Stimulated activated CD4-positive, alpha-beta T cell treated with anti-CD3 and anti-CD28 coated beads, Interleukin-1b, Interleukin-23, amount 100 ng/mL, for 24 hours (primary cell): ENCODE measurements around the gene DNAJC7.
"Not testable (repeated sequence)": the region's sequence is repeated elsewhere in the genome, so short reads cannot be mapped to it uniquely, and the experiment has no call there.

Experiments
- DNase-seq, 4 experiments: peaks; one replicate each; pipeline ENCODE4 v3.0.0-alpha.2; 2020; ENCODE audit warnings: low read depth in 4 of 4, low spot score in 1 of 4

DNAJC7 gene

DNA sequence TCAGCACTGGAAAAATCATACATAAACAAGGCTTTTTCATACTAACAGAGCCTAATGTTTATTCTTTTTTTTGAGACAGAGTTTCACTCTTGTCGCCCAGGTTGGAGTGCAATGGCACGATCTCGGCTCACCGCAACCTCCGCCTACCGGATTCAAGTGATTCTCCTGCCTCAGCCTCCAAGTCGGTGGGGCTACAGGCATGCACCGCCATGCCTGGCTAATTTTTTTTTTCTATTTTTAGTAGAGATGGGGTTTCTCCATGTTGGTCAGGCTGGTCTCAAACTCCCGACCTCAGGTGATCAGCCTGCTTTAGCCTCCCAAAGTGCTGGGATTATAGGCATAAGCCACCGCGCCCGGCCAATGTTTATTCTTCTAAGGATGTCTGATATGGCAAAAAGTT is 3.5 kb downstream of the DNAJC7 start:
- not testable (repeated sequence) for DNase-seq

GRCh38 chr17:42012363-42012762 is 4.9 kb downstream of the DNAJC7 start:
- DNase-seq: not testable (repeated sequence)

DNA sequence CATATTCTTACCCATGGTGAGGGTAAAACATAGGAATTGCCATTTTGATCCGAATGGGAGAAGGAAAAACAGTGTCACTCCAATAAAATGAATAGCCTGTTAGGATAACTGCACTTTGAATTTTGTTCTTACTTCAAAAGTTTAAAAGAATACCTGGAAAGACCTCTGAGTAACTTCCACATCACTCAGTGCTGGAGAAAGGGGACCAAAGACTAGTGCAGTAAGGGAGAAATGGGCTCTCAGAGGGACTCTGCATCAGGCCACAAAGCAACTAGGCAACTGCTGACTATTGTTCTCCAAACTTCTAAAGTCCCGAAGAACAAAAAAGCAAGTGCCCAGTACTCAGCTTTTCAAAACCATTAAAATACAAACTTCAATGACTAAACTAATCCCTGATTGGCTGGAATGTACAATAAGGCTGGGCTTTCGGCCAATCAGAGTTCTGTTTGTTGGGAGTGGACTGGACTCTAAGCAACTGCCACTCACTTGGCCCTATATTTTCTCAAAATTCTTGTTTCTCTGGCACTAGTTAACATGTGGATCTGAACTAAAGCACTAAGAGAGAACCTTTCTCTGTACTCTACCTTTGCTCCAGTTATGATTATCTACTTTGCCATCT is 6.2 kb downstream of the DNAJC7 start:
- no peak for DNase-seq

GRCh38 chr17:42010266-42010680 is 7.0 kb downstream of the DNAJC7 start:
- DNase-seq: not testable (repeated sequence)

DNA sequence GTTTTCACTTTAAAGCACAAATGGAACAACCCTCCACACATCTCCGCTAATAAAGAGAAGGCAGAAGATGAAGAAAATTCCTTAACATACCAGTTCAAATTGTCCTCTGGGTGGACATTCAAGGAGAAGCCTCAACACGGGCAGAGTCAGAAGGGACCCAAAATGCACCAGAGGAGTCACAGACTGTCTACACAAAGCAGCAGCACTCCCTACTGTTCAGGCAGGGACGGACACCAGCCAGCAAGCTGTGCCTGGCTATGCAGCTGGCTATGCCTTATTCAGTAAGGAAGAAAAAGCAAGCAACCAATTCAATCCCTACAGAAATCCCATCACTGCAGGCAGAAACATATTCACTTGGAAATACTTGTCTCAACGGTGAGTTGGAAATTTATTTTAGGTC is 8.1 kb downstream of the DNAJC7 start:
- DNase-seq: no peak

DNA sequence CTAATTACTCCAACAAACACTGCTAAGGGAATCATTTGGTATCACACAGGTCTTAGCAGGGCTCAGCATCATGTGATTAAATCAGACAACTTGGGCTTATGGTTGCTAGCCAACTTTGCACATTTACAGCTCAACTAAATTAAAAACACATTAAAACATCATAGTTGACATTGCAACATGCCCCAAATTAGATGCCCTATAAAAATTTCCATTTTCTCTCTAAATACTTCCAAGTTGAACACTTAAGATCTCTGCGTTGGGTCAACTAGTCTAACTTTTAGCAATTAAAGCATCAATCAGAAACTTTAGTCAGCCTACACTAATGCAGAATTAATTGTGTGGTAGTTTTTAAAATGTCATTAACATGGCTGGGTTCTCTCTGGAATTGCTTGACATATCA is 12.1 kb downstream of the DNAJC7 start:
- DNase-seq: no peak

DNA sequence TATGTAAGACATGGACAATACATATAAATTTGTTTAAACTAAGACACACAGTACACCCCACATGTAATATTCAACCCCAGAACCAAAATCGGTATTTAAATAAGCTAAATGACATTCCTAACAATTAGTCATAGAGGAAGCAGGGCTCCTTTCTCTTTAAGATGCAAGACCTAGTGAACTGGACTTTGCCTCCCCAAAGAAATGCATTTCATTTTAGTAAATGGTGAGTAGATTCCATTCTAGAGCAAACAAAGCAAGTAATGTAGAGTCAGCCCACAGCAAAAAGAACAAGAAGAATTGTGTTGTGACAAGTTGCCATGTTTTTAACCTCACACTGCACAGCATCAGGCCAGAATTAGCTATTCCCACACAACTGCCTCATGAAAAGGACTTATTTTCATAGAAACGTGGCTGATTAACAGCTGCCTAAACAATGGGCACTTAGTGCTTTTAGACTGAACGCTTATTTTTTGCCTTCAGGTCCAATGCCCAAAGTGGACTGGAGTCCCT is 14.4 kb downstream of the DNAJC7 start:
- no peak for DNase-seq

DNA sequence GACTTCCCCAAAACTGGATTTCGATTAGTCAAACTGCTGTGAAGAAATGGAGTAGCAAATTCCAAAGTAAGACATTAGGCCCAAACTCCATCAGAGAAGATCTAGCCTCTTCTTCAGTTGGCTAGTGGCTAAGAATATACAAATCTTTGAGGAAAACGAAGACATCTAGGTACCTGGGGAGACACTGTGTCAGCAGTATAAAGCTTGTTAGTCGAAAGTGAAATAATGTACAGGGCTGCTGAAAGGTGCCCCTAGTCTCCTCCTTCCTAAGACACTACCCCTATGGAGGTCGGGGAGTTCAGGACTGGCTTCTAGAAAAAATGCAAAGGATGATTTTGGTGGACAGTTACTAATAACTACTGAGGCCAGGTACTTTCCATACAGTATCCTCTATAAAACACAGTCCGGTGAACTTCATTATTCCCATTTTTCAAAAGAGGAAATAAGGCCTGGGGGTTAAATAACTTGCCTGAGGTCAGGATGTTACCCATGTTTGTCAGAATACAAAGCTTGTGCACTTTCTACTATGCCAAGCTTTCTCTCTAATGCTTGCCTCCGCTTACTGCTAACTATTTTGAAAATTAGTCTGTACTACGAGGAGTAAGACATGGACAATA is 15.0 kb downstream of the DNAJC7 start:
- no peak for DNase-seq

- DNase-seq: no peak
Measured at GRCh38 chr17:42001729-42002128, 15.5 kb downstream of the DNAJC7 start.

DNA sequence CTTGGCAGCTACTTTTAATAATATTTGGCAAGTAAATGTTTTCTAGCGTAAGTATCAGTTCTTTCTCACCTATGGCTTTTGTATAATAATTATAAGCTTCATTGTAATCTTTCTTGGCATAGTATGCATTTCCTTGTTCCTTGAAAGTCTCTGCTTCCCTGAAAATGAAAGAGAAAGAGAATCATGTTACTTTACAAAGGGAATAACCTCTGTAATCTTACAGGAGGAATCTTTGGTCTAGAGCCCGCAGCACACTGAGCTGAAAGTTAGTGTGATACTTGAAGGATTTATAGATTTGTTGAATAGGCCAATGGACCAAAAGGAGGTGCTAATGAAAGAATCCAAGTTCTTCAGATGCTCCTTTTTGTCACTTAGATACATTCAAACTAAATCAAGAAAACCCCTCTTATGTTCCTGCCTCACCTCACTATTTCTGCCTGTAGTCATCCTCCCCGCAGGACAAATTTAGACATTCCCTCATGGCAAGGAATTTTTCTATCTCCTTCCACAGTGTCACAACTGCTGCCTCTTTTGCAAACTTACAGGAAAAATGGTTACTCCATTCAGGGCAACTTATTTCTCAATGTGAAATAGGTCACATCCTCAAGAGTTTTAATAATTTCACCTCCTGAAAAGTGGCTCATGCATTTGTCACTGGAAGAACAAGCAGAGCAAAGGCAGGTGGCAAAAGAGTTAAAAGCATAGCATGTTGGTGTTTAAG is 16.7 kb downstream of the DNAJC7 start:
- DNase-seq: no peak

DNA sequence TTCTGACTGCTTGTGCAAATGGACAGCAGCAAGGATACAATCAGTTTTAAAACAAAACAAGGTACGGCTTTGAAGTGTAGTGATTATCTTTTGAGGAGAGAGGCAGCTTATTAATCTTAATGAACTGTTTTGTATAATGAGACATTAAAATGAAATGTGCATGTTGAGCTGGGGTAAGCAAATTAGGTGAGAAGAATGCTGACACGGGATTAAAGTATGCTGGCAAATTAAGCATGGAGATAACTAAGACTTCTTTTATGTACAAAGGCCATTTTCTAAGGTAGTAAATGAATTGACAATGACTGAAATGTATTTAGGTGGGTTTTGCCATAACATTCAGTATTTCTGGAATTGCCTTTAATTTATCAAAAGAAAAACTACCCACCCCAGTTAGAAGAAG is 18.7 kb downstream of the DNAJC7 start:
- DNase-seq: no peak

- DNase-seq: no peak
Measured at GRCh38 chr17:41996855-41997164, 20.4 kb downstream of the DNAJC7 start.

- DNase-seq: no peak
Measured at GRCh38 chr17:41992576-41992975, 24.7 kb downstream of the DNAJC7 start.

DNA sequence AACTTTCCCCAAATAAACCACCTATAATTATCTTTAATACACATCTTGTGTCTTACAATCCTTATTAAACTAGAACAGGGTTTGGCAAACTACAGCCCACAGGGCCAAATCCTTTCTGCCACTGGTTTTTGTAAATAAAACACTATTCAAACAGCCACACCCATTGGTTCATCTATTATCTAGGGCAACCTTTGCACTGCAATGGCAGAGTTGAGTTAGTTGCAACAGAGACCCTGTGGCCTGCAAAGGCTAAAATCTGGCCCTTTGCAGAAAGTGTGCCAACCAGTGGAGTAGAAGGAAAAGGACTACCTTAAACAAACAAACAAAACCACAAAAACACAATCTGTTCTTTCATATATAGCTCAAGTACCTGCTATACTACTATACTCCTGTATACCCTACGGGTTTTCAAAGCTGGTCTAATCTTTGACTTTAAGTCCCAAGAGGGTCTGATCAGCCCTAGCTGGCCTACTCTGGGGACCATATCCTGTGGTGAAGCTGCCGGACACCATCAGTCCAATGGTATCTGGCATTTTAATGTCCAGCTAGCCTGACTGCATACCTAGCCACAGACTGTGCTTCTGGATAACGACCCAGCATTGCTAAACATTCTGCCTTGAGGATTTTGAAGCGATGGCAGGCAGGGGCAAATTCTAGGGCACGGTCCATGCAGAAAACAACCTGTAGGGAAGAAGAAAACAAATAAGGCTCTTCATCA is 27.4 kb downstream of the DNAJC7 start:
- DNase-seq: no peak

GRCh38 chr17:41988418-41988817 is 28.8 kb downstream of the DNAJC7 start:
- DNase-seq: no peak

- DNase-seq: no peak
Measured at GRCh38 chr17:41987642-41988041, 29.6 kb downstream of the DNAJC7 start.

DNA sequence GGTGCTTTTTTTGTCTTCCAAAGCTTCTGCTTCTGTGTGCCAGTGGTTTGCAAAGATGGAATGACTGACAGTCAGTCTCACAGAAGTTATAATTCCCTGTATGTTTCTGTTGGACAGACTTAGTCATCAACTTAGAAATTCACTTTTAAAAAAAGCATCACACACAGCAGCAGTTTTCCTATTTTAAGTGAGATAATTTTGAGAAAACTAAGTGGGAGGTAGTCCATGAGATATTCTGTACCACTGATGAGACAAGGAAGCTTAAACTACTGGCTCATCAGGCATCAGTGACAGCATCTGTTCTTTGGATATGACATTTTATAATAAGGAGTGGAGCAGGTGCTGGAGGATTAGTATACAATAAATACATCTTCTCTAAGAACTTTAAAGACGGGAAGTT is 30.6 kb downstream of the DNAJC7 start:
- no peak for DNase-seq

- no peak for DNase-seq
Measured at GRCh38 chr17:41985919-41986318, 31.3 kb downstream of the DNAJC7 start.

DNA sequence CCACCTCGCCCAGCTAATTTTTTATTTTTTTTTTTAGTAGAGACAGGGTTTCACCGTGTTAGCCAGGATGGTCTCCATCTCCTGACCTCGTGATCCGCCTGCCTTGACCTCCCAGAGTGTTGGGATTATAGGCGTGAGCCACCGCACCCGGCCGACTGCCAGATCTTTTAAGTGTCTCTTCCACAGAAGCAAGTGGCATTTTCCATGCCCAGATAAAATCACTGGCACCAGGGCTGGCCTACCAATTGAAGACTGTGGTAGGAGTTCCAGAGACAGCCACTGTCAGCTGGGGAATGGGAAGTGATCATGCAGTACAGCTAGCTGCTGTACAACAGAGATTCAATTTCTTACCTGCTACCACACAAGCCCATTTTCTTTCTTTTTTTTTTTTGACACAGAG is 32.8 kb downstream of the DNAJC7 start:
- DNase-seq: no peak

GRCh38 chr17:41982026-41982760 is 35.0 kb downstream of the DNAJC7 start:
- no peak for DNase-seq

- no peak for DNase-seq
Measured at GRCh38 chr17:41977991-41978390, 39.2 kb downstream of the DNAJC7 start.
